ENCODE data around the gene CALML5. TPM values are rescaled to one million over a fixed set of nuclear protein-coding genes. Genes with fewer than 3 reads are reported as not detected.

CALML5 gene
- total RNA-seq, 1 experiment from 2014 or later = not detected

DNA sequence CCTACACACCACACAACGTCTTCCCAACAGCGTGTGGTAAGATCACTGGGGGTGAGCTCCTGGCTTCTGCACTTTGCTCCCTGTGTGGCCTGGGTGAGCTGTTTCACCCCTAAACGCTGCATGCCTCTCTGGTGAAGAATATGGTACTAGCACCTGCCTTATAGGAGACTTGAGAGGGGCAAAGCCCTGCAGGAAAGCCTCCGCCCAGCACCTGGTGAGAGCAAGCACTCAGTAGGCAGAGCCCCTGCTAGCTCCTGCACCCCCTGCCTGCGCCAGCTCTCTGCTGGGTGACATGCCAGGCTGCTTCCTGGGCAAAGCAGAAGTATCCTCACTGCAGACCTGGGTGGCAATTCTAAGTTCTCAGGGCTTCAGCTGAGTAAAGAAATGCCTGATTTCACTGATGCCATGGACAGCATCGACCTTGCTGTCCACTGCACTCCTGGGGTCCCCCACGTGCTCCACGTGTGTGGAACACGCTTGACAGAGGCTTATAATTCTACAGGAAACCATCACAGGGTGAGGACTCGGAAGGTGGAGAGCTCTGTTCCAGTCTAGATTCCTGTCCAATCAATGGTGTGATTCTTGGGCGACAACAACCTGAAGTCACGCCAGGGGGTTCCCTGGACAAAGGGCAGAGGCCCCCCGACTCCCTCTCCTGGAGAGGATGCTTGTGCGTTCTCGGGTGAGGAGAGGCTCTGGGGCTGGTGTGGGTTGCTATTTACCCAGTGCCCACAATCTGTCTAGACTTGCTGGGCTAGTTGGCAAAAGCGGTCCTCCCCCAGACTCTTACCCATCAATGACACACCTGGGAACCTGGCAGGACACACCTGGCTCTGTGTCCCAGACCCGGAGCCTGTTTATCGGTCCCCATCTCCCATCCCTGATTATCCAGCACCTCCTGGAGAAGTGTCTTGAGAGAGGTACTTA lies 5.0 kb upstream of the CALML5 start (continued):
- TF ChIP-seq, protein P1, sequence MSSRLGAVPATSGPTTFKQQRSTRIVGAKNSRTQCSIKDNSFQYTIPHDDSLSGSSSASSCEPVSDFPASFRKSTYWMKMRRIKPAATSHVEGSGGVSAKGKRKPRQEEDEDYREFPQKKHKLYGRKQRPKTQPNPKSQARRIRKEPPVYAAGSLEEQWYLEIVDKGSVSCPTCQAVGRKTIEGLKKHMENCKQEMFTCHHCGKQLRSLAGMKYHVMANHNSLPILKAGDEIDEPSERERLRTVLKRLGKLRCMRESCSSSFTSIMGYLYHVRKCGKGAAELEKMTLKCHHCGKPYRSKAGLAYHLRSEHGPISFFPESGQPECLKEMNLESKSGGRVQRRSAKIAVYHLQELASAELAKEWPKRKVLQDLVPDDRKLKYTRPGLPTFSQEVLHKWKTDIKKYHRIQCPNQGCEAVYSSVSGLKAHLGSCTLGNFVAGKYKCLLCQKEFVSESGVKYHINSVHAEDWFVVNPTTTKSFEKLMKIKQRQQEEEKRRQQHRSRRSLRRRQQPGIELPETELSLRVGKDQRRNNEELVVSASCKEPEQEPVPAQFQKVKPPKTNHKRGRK (CRISPR knock-in tag; IDR thresholded peaks at IDR 0.05; ENCODE audit: borderline replicate concordance) = no peak
- TF ChIP-seq, protein P2, sequence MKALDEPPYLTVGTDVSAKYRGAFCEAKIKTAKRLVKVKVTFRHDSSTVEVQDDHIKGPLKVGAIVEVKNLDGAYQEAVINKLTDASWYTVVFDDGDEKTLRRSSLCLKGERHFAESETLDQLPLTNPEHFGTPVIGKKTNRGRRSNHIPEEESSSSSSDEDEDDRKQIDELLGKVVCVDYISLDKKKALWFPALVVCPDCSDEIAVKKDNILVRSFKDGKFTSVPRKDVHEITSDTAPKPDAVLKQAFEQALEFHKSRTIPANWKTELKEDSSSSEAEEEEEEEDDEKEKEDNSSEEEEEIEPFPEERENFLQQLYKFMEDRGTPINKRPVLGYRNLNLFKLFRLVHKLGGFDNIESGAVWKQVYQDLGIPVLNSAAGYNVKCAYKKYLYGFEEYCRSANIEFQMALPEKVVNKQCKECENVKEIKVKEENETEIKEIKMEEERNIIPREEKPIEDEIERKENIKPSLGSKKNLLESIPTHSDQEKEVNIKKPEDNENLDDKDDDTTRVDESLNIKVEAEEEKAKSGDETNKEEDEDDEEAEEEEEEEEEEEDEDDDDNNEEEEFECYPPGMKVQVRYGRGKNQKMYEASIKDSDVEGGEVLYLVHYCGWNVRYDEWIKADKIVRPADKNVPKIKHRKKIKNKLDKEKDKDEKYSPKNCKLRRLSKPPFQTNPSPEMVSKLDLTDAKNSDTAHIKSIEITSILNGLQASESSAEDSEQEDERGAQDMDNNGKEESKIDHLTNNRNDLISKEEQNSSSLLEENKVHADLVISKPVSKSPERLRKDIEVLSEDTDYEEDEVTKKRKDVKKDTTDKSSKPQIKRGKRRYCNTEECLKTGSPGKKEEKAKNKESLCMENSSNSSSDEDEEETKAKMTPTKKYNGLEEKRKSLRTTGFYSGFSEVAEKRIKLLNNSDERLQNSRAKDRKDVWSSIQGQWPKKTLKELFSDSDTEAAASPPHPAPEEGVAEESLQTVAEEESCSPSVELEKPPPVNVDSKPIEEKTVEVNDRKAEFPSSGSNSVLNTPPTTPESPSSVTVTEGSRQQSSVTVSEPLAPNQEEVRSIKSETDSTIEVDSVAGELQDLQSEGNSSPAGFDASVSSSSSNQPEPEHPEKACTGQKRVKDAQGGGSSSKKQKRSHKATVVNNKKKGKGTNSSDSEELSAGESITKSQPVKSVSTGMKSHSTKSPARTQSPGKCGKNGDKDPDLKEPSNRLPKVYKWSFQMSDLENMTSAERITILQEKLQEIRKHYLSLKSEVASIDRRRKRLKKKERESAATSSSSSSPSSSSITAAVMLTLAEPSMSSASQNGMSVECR (CRISPR knock-in tag; IDR thresholded peaks at IDR 0.05; ENCODE audit: borderline replicate concordance) = no peak
- TF ChIP-seq GRHL2 (CRISPR knock-in tag; IDR thresholded peaks at IDR 0.05; ENCODE audit: insufficient replicate concordance, severe bottlenecking) = no peak
- TF ChIP-seq, protein P3, sequence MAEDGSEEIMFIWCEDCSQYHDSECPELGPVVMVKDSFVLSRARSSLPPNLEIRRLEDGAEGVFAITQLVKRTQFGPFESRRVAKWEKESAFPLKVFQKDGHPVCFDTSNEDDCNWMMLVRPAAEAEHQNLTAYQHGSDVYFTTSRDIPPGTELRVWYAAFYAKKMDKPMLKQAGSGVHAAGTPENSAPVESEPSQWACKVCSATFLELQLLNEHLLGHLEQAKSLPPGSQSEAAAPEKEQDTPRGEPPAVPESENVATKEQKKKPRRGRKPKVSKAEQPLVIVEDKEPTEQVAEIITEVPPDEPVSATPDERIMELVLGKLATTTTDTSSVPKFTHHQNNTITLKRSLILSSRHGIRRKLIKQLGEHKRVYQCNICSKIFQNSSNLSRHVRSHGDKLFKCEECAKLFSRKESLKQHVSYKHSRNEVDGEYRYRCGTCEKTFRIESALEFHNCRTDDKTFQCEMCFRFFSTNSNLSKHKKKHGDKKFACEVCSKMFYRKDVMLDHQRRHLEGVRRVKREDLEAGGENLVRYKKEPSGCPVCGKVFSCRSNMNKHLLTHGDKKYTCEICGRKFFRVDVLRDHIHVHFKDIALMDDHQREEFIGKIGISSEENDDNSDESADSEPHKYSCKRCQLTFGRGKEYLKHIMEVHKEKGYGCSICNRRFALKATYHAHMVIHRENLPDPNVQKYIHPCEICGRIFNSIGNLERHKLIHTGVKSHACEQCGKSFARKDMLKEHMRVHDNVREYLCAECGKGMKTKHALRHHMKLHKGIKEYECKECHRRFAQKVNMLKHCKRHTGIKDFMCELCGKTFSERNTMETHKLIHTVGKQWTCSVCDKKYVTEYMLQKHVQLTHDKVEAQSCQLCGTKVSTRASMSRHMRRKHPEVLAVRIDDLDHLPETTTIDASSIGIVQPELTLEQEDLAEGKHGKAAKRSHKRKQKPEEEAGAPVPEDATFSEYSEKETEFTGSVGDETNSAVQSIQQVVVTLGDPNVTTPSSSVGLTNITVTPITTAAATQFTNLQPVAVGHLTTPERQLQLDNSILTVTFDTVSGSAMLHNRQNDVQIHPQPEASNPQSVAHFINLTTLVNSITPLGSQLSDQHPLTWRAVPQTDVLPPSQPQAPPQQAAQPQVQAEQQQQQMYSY (CRISPR knock-in tag; IDR thresholded peaks at IDR 0.05) = no peak
- no peak for TF ChIP-seq OVOL2 (CRISPR knock-in tag; IDR thresholded peaks at IDR 0.05; ENCODE audit: borderline replicate concordance)
- TF ChIP-seq, protein P4, sequence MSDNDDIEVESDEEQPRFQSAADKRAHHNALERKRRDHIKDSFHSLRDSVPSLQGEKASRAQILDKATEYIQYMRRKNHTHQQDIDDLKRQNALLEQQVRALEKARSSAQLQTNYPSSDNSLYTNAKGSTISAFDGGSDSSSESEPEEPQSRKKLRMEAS (CRISPR knock-in tag; IDR thresholded peaks at IDR 0.05) = no peak

DNA sequence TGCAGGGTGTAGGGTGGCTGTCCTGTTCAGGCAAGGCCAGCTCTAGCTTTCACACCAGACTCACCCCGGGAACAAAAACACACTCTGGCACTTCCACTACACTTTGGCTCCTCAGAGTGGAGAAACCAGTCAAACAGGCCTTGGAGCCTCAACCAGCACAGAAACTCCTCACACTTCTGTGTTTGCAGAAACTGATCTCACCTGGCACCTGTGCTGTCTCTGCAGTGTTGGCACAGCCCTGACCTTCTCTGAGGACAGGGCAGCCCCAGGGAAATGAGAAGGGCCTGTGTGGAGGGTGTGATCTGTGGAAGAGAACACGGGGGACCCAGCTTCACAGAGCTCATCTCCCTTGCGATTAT lies 4.1 kb upstream of the CALML5 start:
- H3K4me1 Mint-ChIP-seq = peaks cover 22% of the 10 kb centered on the region
- no peaks in the 10 kb centered on the region for H3K9me3 Mint-ChIP-seq
- peak overlapping the region; percentile 55; the same call in 1 of the 2 replicates for H3K27ac Mint-ChIP-seq
- POLR2A ChIA-PET = no interaction called here
- no peaks in the 10 kb centered on the region for H3K36me3 Mint-ChIP-seq
- H3K27me3 Mint-ChIP-seq (ENCODE audit: low read depth) = no peaks in the 10 kb centered on the region
- CTCF ChIA-PET = interaction anchor here (1.5 to 1.7 kb wide), 2 partner anchors 61 to 120 kb away, joined by 4 to 5 read pairs; no protein-coding TSS in a partner anchor
- DNase-seq (ENCODE audit: low spot score) (no peak), ATAC-seq (no peak)
- H3K4me3 Mint-ChIP-seq = no peak overlapping the region
- TF ChIP-seq IRF2 (CRISPR knock-in tag; IDR thresholded peaks at IDR 0.05; ENCODE audit: borderline replicate concordance, low read depth) (no peak), TEAD1 (CRISPR knock-in tag; IDR thresholded peaks at IDR 0.05) (no peak), SMAD4 (CRISPR knock-in tag; IDR thresholded peaks at IDR 0.05) (no peak), CREM (CRISPR knock-in tag; IDR thresholded peaks at IDR 0.05) (no peak), RELA (CRISPR knock-in tag; IDR thresholded peaks at IDR 0.05; ENCODE audit: borderline replicate concordance) (no peak), JUN (CRISPR knock-in tag; IDR thresholded peaks at IDR 0.05) (no peak), ZNF396 (CRISPR knock-in tag; IDR thresholded peaks at IDR 0.05; ENCODE audit: borderline replicate concordance) (no peak), ZNF263 (CRISPR knock-in tag; IDR thresholded peaks at IDR 0.05; ENCODE audit: low read depth) (no peak), GRHL2 (CRISPR knock-in tag; IDR thresholded peaks at IDR 0.05; ENCODE audit: insufficient replicate concordance, severe bottlenecking) (no peak)
- TF ChIP-seq, protein P5, sequence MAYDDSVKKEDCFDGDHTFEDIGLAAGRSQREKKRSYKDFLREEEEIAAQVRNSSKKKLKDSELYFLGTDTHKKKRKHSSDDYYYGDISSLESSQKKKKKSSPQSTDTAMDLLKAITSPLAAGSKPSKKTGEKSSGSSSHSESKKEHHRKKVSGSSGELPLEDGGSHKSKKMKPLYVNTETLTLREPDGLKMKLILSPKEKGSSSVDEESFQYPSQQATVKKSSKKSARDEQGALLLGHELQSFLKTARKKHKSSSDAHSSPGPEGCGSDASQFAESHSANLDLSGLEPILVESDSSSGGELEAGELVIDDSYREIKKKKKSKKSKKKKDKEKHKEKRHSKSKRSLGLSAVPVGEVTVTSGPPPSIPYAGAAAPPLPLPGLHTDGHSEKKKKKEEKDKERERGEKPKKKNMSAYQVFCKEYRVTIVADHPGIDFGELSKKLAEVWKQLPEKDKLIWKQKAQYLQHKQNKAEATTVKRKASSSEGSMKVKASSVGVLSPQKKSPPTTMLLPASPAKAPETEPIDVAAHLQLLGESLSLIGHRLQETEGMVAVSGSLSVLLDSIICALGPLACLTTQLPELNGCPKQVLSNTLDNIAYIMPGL (CRISPR knock-in tag; IDR thresholded peaks at IDR 0.05) = no peak
- TF ChIP-seq, protein P6, sequence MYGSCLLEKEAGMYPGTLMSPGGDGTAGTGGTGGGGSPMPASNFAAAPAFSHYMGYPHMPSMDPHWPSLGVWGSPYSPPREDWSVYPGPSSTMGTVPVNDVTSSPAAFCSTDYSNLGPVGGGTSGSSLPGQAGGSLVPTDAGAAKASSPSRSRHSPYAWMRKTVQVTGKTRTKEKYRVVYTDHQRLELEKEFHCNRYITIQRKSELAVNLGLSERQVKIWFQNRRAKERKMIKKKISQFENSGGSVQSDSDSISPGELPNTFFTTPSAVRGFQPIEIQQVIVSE (CRISPR knock-in tag; IDR thresholded peaks at IDR 0.05; ENCODE audit: borderline replicate concordance) = no peak
- TF ChIP-seq, protein P7, sequence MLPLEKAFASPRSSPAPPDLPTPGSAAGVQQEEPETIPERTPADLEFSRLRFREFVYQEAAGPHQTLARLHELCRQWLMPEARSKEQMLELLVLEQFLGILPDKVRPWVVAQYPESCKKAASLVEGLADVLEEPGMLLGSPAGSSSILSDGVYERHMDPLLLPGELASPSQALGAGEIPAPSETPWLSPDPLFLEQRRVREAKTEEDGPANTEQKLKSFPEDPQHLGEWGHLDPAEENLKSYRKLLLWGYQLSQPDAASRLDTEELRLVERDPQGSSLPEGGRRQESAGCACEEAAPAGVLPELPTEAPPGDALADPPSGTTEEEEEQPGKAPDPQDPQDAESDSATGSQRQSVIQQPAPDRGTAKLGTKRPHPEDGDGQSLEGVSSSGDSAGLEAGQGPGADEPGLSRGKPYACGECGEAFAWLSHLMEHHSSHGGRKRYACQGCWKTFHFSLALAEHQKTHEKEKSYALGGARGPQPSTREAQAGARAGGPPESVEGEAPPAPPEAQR (CRISPR knock-in tag; IDR thresholded peaks at IDR 0.05) = no peak
- TF ChIP-seq, protein P1 (CRISPR knock-in tag; IDR thresholded peaks at IDR 0.05; ENCODE audit: borderline replicate concordance) = no peak

Data from WTC11 (cell line).